Gastroesophageal sphincter (tissue), 4 donors: Measurements from ENCODE around the gene AFP. TPM values are rescaled to one million over a fixed set of nuclear protein-coding genes. Genes with fewer than 3 reads are reported as not detected.

Source experiments
- ATAC-seq: fragments of 150-250 bp; one replicate; pipeline ENCODE4 v1.9.1; 2016; ENCODE audit warnings: mild to moderate bottlenecking, moderate library complexity
- H3K27ac ChIP-seq, 4 donors: fragments of 200-600 bp; sonication (generic) in 3 of 4; 1 replicate in 3 of 4; 2 replicates in 1 of 4; pipeline ENCODE4 v1.5.1; 2016 to 2019
- H3K27me3 ChIP-seq: fragments of 200-600 bp; sonication (generic); one replicate; pipeline ENCODE4 v1.5.1; 2019
- H3K36me3 ChIP-seq, 2 donors: fragments of 200-600 bp; sonication (generic); one replicate each; pipeline ENCODE4 v1.5.1; 2019; ENCODE audit warnings: control low read depth in 1 of 2
- H3K4me1 ChIP-seq, 3 donors: fragments of 200-600 bp; sonication (generic); 1 replicate in 2 of 3; 2 replicates in 1 of 3; pipeline ENCODE4 v1.5.1; 2016 to 2019; ENCODE audit warnings: control low read depth in 2 of 3
- H3K4me3 ChIP-seq, 2 donors: fragments of 200-600 bp; sonication (generic); one replicate each; pipeline ENCODE4 v1.5.1; 2019; ENCODE audit warnings: mild to moderate bottlenecking in 1 of 2, moderate library complexity in 1 of 2
- H3K9me3 ChIP-seq, 3 donors: fragments of 200-600 bp; sonication (generic); one replicate each; pipeline ENCODE4 v1.5.1; 2017 to 2019; ENCODE audit warnings: control low read depth in 2 of 3
- CTCF ChIP-seq, 4 experiments: fragments of 200-600 bp in 2 of 4; fragments of 450-650 bp in 2 of 4; sonication (generic) in 1 of 4; IDR thresholded peaks; one replicate each; pipeline ENCODE4 v1.5.1; 2017 to 2019; ENCODE audit warnings: antibody characterized with exemption in 4 of 4, mild to moderate bottlenecking in 2 of 4, moderate library complexity in 2 of 4
- EP300 ChIP-seq: sonication (generic); formaldehyde crosslinking; IDR thresholded peaks from one replicate; pipeline ENCODE4 v1.6.1; 2017; ENCODE audit warnings: antibody characterized with exemption, mild to moderate bottlenecking
- POLR2A ChIP-seq, 2 donors: fragments of 450-650 bp; IDR thresholded peaks; one replicate each; pipeline ENCODE4 v1.6.1; 2017; ENCODE audit warnings: antibody characterized with exemption in 2 of 2, mild to moderate bottlenecking in 2 of 2, moderate library complexity in 1 of 2
- POLR2AphosphoS5 ChIP-seq: sonication (generic); formaldehyde crosslinking; IDR thresholded peaks from one replicate; pipeline ENCODE4 v1.6.1; 2017; ENCODE audit warnings: antibody characterized with exemption
- WGBS, 2 donors: methylation state at CpG; one replicate each; pipeline ENCODE4 v1.1.5; 2018; ENCODE audit warnings: low coverage in 1 of 2; 5-methylcytosine and 5-hydroxymethylcytosine counted together
- total RNA-seq, 4 donors: library from RNA; depleted of rRNA; stranded (reverse); fragments of >200 nt; gene quantifications; one replicate each; pipeline ENCODE4 v1.1.0, GENCODE V29; 2016

AFP gene
- total RNA-seq, 4 donors from 2014 or later = not detected

GRCh38 chr4:73436674-73437557, 895 bp downstream of the AFP start:
- TF ChIP-seq POLR2A (IDR thresholded peaks at IDR 0.05) (no peak), CTCF (IDR thresholded peaks at IDR 0.05) (no peak)
- ATAC-seq = no peak

GRCh38 chr4:73437558-73437956, 1.5 kb downstream of the AFP start:
- no peak for ATAC-seq
- no peak for TF ChIP-seq POLR2A (IDR thresholded peaks at IDR 0.05)
- no peak for TF ChIP-seq EP300
- no peak for TF ChIP-seq CTCF (IDR thresholded peaks at IDR 0.05)
- TF ChIP-seq POLR2AphosphoS5 = no peak
- no peaks in the 10 kb centered on the region for H3K36me3 ChIP-seq

More at GRCh38 chr4:73436674-73437557, 895 bp downstream of the AFP start:
- H3K9me3 ChIP-seq = no peaks in the 10 kb centered on the region
- WGBS, 2 donors = 55 to 59% methylated on average over 3 of the region's 3 CpGs
- no peak overlapping the region for H3K27ac ChIP-seq
- no peaks in the 10 kb centered on the region for H3K4me1 ChIP-seq
- H3K36me3 ChIP-seq = no peaks in the 10 kb centered on the region
- no peaks in the 10 kb centered on the region for H3K27me3 ChIP-seq
- no peak overlapping the region for H3K4me3 ChIP-seq

GRCh38 chr4:73438048-73438447, 2.0 kb downstream of the AFP start:
- H3K27ac ChIP-seq = no peak overlapping the region
- no peaks in the 10 kb centered on the region for H3K36me3 ChIP-seq
- no peak for TF ChIP-seq CTCF (IDR thresholded peaks at IDR 0.05)
- no peak for TF ChIP-seq POLR2AphosphoS5
- no peak for TF ChIP-seq POLR2A (IDR thresholded peaks at IDR 0.05)
- no peak for TF ChIP-seq EP300
- H3K4me3 ChIP-seq = no peak overlapping the region
- 89 to 100% methylated on average over 1 of the region's 1 CpG for WGBS, 2 donors
- H3K9me3 ChIP-seq = no peaks in the 10 kb centered on the region
- no peaks in the 10 kb centered on the region for H3K4me1 ChIP-seq
- no peaks in the 10 kb centered on the region for H3K27me3 ChIP-seq
- ATAC-seq = no peak

More at GRCh38 chr4:73437558-73437956, 1.5 kb downstream of the AFP start:
- no peaks in the 10 kb centered on the region for H3K9me3 ChIP-seq
- no peaks in the 10 kb centered on the region for H3K4me1 ChIP-seq
- no peak overlapping the region for H3K27ac ChIP-seq
- H3K27me3 ChIP-seq = no peaks in the 10 kb centered on the region
- no peak overlapping the region for H3K4me3 ChIP-seq

GRCh38 chr4:73438582-73439215, 2.7 kb downstream of the AFP start:
- WGBS, 2 donors = 73 to 82% methylated on average over 2 of the region's 2 CpGs

More at GRCh38 chr4:73438582-73439215, 2.7 kb downstream of the AFP start:
- Histone ChIP-seq H3K36me3 (no peaks in the 10 kb centered on the region), H3K27ac (no peak overlapping the region), H3K4me3 (no peak overlapping the region), H3K4me1 (no peaks in the 10 kb centered on the region), H3K9me3 (no peaks in the 10 kb centered on the region), H3K27me3 (no peaks in the 10 kb centered on the region)
- ATAC-seq = no peak
- TF ChIP-seq CTCF (IDR thresholded peaks at IDR 0.05) = no peak
- TF ChIP-seq POLR2AphosphoS5 = no peak
- no peak for TF ChIP-seq EP300
- no peak for TF ChIP-seq POLR2A (IDR thresholded peaks at IDR 0.05)
